MCF 10A (cell line): ENCODE data around the gene EIF3A. TPM values are rescaled to one million over a fixed set of nuclear protein-coding genes. Genes with fewer than 3 reads are reported as not detected.

ENCODE experiments used
- BruUV-seq: library from RNA; stranded (reverse); fragments of 400-500 nt; replicated peaks from 2 replicates; lab custom pipeline; 2021; lab: Mats Ljungman, UMichigan
- CTCF ChIA-PET: fragments of 300-600 bp; sonication (Branson Sonifier 250); formaldehyde crosslinking; extraction: SDS; loops from one replicate; lab custom pipeline; 2021; ENCODE audit warnings: antibody characterized with exemption, inconsistent platforms; lab: Yijun Ruan, JAX
- POLR2A ChIA-PET: fragments of 300-600, 350-650 bp; sonication (Branson Sonifier 250); formaldehyde crosslinking; extraction: SDS; loops from one replicate; lab custom pipeline; 2020; ENCODE audit warnings: antibody characterized with exemption, inconsistent platforms; lab: Yijun Ruan, JAX
- DNase-seq: peaks from one replicate; pipeline ENCODE4 v3.0.0-alpha.2; 2018; ENCODE audit not compliant: unreplicated experiment
- H3K27ac Mint-ChIP-seq: one replicate; pipeline ENCODE4 v1.8.0; 2022; ENCODE audit warnings: mild to moderate bottlenecking, low read depth, mixed read lengths; ENCODE audit not compliant: unreplicated experiment
- H3K27me3 Mint-ChIP-seq: one replicate; pipeline ENCODE4 v1.8.0; 2022; ENCODE audit warnings: mixed read lengths; ENCODE audit not compliant: insufficient read depth, unreplicated experiment
- H3K36me3 Mint-ChIP-seq: one replicate; pipeline ENCODE4 v1.8.0; 2022; ENCODE audit warnings: mild to moderate bottlenecking, moderate library complexity, mixed read lengths; ENCODE audit not compliant: insufficient read depth, unreplicated experiment
- H3K4me1 Mint-ChIP-seq: one replicate; pipeline ENCODE4 v1.8.0; 2022; ENCODE audit warnings: mixed read lengths; ENCODE audit not compliant: insufficient read depth, unreplicated experiment
- H3K4me3 Mint-ChIP-seq: one replicate; pipeline ENCODE4 v1.8.0; 2022; ENCODE audit warnings: mild to moderate bottlenecking, moderate library complexity, mixed read lengths; ENCODE audit not compliant: unreplicated experiment
- H3K9me3 Mint-ChIP-seq: one replicate; pipeline ENCODE4 v1.8.0; 2022; ENCODE audit warnings: mixed read lengths; ENCODE audit not compliant: unreplicated experiment
- intact Hi-C: fragments of 100-400 bp; cut with micrococcal nuclease; formaldehyde crosslinking; loops from 2 replicates; pipeline ENCODE4 v1.14.1; 2022
- total RNA-seq: library from RNA; stranded (reverse); gene quantifications from 2 replicates; pipeline ENCODE4 v1.2.3, GENCODE V29; 2022
- TF ChIP-seq, protein P1 (sequence below): fragments of 200-600 bp; IDR thresholded peaks from one replicate; pipeline ENCODE4 v1.8.0; 2022; ENCODE audit warnings: antibody characterized with exemption, mild to moderate bottlenecking; ENCODE audit not compliant: unreplicated experiment

EIF3A gene
- total RNA-seq, 1 experiment from 2014 or later, result 226 TPM

DNA sequence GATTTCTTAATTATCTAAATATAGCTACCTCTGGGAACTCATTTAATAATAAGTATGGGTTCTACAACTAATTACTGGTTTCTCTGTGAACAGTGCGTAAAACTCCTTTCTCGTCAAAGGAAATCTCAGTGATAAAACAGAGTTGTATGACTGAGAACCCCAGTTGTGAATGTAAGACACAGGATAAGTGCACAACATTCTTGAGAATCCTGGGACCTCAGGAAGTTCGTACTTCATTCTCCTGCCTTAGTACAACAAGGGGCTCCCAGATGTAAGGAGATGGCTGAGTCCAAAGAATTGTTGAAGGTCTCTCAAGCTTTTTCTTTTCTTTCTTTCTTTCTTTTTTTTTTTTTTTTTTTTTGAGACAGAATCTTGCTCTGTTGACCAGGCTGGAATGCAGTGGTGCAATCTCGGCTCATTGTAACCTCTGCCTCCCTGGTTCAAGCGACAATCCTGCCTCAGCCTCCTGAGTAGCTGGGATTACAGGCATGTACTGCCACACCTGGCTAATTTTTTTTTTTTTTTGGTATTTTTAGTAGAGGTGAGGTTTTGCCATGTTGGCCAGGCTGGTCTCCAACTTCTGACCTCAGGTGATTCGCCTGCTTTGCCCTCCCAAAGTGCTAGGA lies 35.8 kb upstream of the EIF3A start:
- no peaks in the 10 kb centered on the region for H3K27me3 Mint-ChIP-seq
- CTCF ChIA-PET, result interaction anchor here (1.0 to 1.1 kb wide), 2 partner anchors 10 to 301 kb away, joined by 5 read pairs; no protein-coding TSS in a partner anchor
- H3K4me1 Mint-ChIP-seq, result peaks cover 15% of the 10 kb centered on the region
- POLR2A ChIA-PET, result interaction anchor here (0.6 to 2.8 kb wide), 4 partner anchors 12 to 378 kb away, joined by 3 to 8 read pairs (median 4); partner anchors contain the start of gene SFXN4
- H3K9me3 Mint-ChIP-seq, result no peaks in the 10 kb centered on the region
- no peak for DNase-seq
- no peak overlapping the region for H3K4me3 Mint-ChIP-seq
- no peak overlapping the region for H3K27ac Mint-ChIP-seq
- BruUV-seq, result no TSS peak
- H3K36me3 Mint-ChIP-seq, result peaks cover 76% of the 10 kb centered on the region
- intact Hi-C loops, result no loop called here
- TF ChIP-seq, protein P1, sequence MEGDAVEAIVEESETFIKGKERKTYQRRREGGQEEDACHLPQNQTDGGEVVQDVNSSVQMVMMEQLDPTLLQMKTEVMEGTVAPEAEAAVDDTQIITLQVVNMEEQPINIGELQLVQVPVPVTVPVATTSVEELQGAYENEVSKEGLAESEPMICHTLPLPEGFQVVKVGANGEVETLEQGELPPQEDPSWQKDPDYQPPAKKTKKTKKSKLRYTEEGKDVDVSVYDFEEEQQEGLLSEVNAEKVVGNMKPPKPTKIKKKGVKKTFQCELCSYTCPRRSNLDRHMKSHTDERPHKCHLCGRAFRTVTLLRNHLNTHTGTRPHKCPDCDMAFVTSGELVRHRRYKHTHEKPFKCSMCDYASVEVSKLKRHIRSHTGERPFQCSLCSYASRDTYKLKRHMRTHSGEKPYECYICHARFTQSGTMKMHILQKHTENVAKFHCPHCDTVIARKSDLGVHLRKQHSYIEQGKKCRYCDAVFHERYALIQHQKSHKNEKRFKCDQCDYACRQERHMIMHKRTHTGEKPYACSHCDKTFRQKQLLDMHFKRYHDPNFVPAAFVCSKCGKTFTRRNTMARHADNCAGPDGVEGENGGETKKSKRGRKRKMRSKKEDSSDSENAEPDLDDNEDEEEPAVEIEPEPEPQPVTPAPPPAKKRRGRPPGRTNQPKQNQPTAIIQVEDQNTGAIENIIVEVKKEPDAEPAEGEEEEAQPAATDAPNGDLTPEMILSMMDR, result no peak

DNA sequence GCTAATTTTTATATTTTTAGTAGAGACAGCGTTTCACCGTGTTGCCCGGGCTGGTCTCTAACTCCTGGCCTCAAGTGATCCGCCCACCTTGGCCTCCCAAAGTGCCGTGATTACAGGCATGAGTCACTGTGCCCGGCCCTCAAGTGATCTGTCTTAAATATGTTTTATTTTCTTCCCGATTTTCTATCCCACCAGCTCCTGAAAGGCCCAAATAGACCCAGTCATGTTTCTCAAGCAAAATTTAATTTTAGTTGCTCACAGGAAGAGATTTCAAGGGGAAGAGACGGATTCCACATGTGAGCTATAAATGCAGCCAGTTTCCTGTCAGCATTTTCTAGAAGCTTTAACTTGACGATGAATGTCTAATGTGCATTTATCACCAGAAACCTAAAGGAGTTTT lies 35.3 kb upstream of the EIF3A start:
- Mint-ChIP-seq H3K27me3 (no peaks in the 10 kb centered on the region), H3K36me3 (peaks cover 71% of the 10 kb centered on the region), H3K27ac (no peak overlapping the region), H3K4me1 (peaks cover 15% of the 10 kb centered on the region), H3K9me3 (no peaks in the 10 kb centered on the region), H3K4me3 (no peak overlapping the region)
- no peak for DNase-seq
- TF ChIP-seq, protein P1, result no peak
- POLR2A ChIA-PET, result interaction anchor here (0.6 to 2.8 kb wide), 4 partner anchors 11 to 377 kb away, joined by 3 to 8 read pairs (median 4); partner anchors contain the start of gene SFXN4
- CTCF ChIA-PET, result interaction anchor here (1.0 to 1.1 kb wide), 2 partner anchors 9 to 302 kb away, joined by 5 read pairs; no protein-coding TSS in a partner anchor
- intact Hi-C loops, result no loop called here
- BruUV-seq, result no TSS peak

DNA sequence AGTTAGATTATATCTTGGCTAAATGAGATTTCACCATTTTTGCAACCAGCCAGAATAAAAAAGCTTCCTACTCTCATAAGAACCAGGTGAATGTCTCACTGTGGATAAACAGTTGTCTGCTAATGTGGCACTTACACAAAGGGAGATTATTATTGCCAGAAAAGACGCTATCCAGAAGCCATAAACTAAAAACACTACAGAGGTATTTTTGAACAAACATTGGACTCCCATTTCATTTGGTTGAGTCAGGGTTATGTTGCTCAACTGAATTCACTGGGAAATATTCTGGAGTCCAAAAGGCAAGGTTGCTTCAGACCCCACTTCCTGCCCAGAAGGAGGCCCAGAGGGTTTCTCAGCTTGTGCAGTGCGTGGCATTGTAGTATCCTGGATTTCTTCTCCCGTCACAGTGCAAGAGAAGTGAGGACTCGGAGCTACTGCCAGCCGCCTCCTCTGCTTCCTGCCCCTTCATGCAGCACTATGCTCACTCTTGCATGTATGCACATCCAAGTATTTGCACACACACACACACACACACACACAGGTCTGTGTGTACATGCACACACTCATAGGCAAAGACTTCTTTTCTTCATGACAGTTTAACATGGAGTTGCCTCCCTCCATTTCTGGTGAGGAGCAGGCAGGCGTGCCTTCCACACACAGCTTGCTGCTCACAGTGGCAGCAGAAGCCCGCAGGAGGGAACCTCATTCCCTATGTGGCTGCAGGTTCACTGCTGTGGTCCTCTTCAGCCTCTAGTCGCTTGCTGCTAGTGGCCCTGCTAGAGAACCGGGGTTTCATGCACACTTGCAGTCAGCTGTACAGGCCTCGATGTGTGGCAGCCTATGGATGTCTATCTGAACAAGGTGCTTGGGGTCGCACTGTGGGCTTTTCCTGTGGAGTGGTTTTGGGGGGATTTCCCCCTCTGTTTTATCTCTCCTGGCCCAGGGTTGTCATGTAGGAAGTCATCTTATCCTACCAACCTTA lies 33.4 kb upstream of the EIF3A start:
- DNase-seq, result peak; percentile 96
- BruUV-seq, result no TSS peak
- TF ChIP-seq, protein P1, result no peak
- intact Hi-C loops, result no loop called here
- H3K36me3 Mint-ChIP-seq, result peaks cover 69% of the 10 kb centered on the region
- ChIA-PET CTCF (interaction anchor here (0.5 to 0.9 kb wide), 3 partner anchors 9 to 92 kb away, joined by 3 to 5 read pairs (median 3); no protein-coding TSS in a partner anchor), POLR2A (interaction anchor here (0.6 to 2.8 kb wide), 10 partner anchors 9 to 671 kb away, joined by 3 to 15 read pairs (median 4); partner anchors contain the start of gene DENND10)
- H3K4me3 Mint-ChIP-seq, result peak overlapping the region; percentile 41
- H3K27ac Mint-ChIP-seq, result peak overlapping the region; percentile 83
- no peaks in the 10 kb centered on the region for H3K27me3 Mint-ChIP-seq
- H3K9me3 Mint-ChIP-seq, result no peaks in the 10 kb centered on the region
- peaks cover 15% of the 10 kb centered on the region for H3K4me1 Mint-ChIP-seq
